ENCODE data around the gene RPL15. TPM values are rescaled to one million over a fixed set of nuclear protein-coding genes. Genes with fewer than 3 reads are reported as not detected.

The RPL15 gene
- total and polyA plus RNA-seq, 4 donors, result 604 to 1,364 (median 1,055) TPM

DNA sequence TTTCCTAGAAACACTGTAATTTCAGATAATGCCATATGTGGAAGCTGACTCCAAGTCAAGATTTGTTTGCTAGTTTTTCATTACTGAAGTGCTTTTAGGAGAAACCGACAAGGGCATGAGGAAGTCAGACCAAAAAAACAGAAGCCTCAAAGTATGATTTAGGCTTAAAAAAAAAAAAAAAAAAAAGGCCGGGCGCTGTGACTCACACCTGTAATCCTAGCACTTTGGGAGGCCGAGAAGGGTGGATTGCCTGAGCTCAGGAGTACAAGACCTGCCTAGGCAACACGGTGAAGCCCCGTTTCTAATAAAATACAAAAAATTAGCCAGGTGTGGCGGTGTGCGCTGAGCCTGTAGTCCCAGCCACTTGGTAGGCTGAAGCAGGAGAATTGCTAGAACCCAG is 11.6 kb downstream of the RPL15 start:
- H3K27me3 ChIP-seq (ENCODE audit: control insufficient read depth in 4 of 4, insufficient read depth in 4 of 4, low read length in 3 of 4), result no peaks in the 10 kb centered on the region
- peaks cover 4 to 7% (median 5%) of the 10 kb centered on the region in 4 donors for H3K4me1 ChIP-seq (ENCODE audit: control insufficient read depth in 4 of 4, insufficient read depth in 4 of 4, low read length in 3 of 4)
- H3K9me3 ChIP-seq (ENCODE audit: control insufficient read depth in 4 of 4, low read length in 3 of 4), result no peaks in the 10 kb centered on the region
- no peak overlapping the region for H3K9ac ChIP-seq (ENCODE audit: low read depth in 1 of 2, low read length in 2 of 2)
- 85% methylated on average over 8 of the region's 8 CpGs for WGBS
- no peak for DNase-seq (ENCODE audit: low spot score)
- no peak overlapping the region for H3K27ac ChIP-seq (ENCODE audit: low read depth in 1 of 2, low read length in 2 of 2)
- H3K4me3 ChIP-seq (ENCODE audit: low read depth in 1 of 3, low read length in 3 of 3), result no peak overlapping the region
- TF ChIP-seq ZBTB33 (IDR thresholded peaks at IDR 0.05) (no peak), SP1 (IDR thresholded peaks at IDR 0.05) (no peak), RXRA (IDR thresholded peaks at IDR 0.05) (no peak), EGR1 (IDR thresholded peaks at IDR 0.05; ENCODE audit: low read depth in 2 of 2) (no peak), HNF4A (conservative IDR thresholded peaks at IDR 0.05) (no peak), HNF4G (IDR thresholded peaks at IDR 0.05) (no peak), NR2F2 (IDR thresholded peaks at IDR 0.05) (no peak), JUND (IDR thresholded peaks at IDR 0.05) (no peak), YY1 (IDR thresholded peaks at IDR 0.05) (no peak), FOXA1 (IDR thresholded peaks at IDR 0.05) (no peak)
- TF ChIP-seq, protein P1, sequence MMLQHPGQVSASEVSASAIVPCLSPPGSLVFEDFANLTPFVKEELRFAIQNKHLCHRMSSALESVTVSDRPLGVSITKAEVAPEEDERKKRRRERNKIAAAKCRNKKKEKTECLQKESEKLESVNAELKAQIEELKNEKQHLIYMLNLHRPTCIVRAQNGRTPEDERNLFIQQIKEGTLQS (IDR thresholded peaks at IDR 0.05), result no peak
- TF ChIP-seq, protein P2, sequence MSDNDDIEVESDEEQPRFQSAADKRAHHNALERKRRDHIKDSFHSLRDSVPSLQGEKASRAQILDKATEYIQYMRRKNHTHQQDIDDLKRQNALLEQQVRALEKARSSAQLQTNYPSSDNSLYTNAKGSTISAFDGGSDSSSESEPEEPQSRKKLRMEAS (IDR thresholded peaks at IDR 0.05), result no peak
- no peaks in the 10 kb centered on the region for H3K36me3 ChIP-seq (ENCODE audit: control insufficient read depth in 4 of 4, insufficient read depth in 3 of 4, low read depth in 1 of 4, low read length in 3 of 4)

- no peaks in the 10 kb centered on the region for H3K36me3 ChIP-seq (ENCODE audit: control insufficient read depth in 4 of 4, insufficient read depth in 3 of 4, low read depth in 1 of 4, low read length in 3 of 4)
- peaks cover 4 to 7% (median 5%) of the 10 kb centered on the region in 4 donors for H3K4me1 ChIP-seq (ENCODE audit: control insufficient read depth in 4 of 4, insufficient read depth in 4 of 4, low read length in 3 of 4)
- TF ChIP-seq, protein P3, sequence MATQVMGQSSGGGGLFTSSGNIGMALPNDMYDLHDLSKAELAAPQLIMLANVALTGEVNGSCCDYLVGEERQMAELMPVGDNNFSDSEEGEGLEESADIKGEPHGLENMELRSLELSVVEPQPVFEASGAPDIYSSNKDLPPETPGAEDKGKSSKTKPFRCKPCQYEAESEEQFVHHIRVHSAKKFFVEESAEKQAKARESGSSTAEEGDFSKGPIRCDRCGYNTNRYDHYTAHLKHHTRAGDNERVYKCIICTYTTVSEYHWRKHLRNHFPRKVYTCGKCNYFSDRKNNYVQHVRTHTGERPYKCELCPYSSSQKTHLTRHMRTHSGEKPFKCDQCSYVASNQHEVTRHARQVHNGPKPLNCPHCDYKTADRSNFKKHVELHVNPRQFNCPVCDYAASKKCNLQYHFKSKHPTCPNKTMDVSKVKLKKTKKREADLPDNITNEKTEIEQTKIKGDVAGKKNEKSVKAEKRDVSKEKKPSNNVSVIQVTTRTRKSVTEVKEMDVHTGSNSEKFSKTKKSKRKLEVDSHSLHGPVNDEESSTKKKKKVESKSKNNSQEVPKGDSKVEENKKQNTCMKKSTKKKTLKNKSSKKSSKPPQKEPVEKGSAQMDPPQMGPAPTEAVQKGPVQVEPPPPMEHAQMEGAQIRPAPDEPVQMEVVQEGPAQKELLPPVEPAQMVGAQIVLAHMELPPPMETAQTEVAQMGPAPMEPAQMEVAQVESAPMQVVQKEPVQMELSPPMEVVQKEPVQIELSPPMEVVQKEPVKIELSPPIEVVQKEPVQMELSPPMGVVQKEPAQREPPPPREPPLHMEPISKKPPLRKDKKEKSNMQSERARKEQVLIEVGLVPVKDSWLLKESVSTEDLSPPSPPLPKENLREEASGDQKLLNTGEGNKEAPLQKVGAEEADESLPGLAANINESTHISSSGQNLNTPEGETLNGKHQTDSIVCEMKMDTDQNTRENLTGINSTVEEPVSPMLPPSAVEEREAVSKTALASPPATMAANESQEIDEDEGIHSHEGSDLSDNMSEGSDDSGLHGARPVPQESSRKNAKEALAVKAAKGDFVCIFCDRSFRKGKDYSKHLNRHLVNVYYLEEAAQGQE (IDR thresholded peaks at IDR 0.05), result no peak
- TF ChIP-seq, protein P1 (IDR thresholded peaks at IDR 0.05), result no peak
- no peaks in the 10 kb centered on the region for H3K9me3 ChIP-seq (ENCODE audit: control insufficient read depth in 4 of 4, low read length in 3 of 4)
- H3K9ac ChIP-seq (ENCODE audit: low read depth in 1 of 2, low read length in 2 of 2), result no peak overlapping the region
- no peak overlapping the region for H3K27ac ChIP-seq (ENCODE audit: low read depth in 1 of 2, low read length in 2 of 2)
- DNase-seq (ENCODE audit: low spot score), result no peak
- WGBS, result 83% methylated on average over 3 of the region's 3 CpGs
- no peak overlapping the region for H3K4me3 ChIP-seq (ENCODE audit: low read depth in 1 of 3, low read length in 3 of 3)
- H3K27me3 ChIP-seq (ENCODE audit: control insufficient read depth in 4 of 4, insufficient read depth in 4 of 4, low read length in 3 of 4), result no peaks in the 10 kb centered on the region
These were observed 14.7 kb downstream of the RPL15 start for GRCh38 chr3:23931597-23931996.

Data from liver (tissue), 9 donors.